Small intestine (tissue), 16 donors: ENCODE results near the gene RALY. TPM values are rescaled to one million over a fixed set of nuclear protein-coding genes. Genes with fewer than 3 reads are reported as not detected.

Experiments used
- DNase-seq, 2 donors: peaks; one replicate each; pipeline versions ENCODE4 v3.0.0 to v3.0.0-alpha.2; 2013
- FAIRE-seq: peaks from 2 replicates; lab custom pipeline; 2012; peaks lifted over from hg19 to GRCh38; lab: Jason Lieb, UNC
- H3K27ac ChIP-seq, 3 donors: one replicate each; pipeline ENCODE4 v1.5.1; 2013; ENCODE audit warnings: low read length in 2 of 3, mild to moderate bottlenecking in 2 of 3, control low read depth in 1 of 3, inconsistent platforms in 1 of 3, low read depth in 1 of 3, moderate library complexity in 1 of 3
- H3K27me3 ChIP-seq, 3 donors: one replicate each; pipeline ENCODE4 v1.6.1; 2013; ENCODE audit warnings: low read length in 3 of 3, inconsistent platforms in 1 of 3; ENCODE audit not compliant: control insufficient read depth in 3 of 3, insufficient read depth in 3 of 3
- H3K36me3 ChIP-seq, 3 donors: one replicate each; pipeline ENCODE4 v1.6.1; 2013; ENCODE audit warnings: low read length in 3 of 3, inconsistent platforms in 1 of 3, low read depth in 1 of 3, mild to moderate bottlenecking in 1 of 3, moderate library complexity in 1 of 3; ENCODE audit not compliant: control insufficient read depth in 3 of 3, insufficient read depth in 2 of 3
- H3K4me1 ChIP-seq, 3 donors: one replicate each; pipeline ENCODE4 v1.6.1; 2013; ENCODE audit warnings: low read length in 2 of 3, inconsistent platforms in 1 of 3, low read depth in 1 of 3, mild to moderate bottlenecking in 1 of 3, moderate library complexity in 1 of 3; ENCODE audit not compliant: control insufficient read depth in 3 of 3, insufficient read depth in 2 of 3
- H3K4me3 ChIP-seq, 3 donors: one replicate each; pipeline ENCODE4 v1.5.1; 2013; ENCODE audit warnings: low read length in 3 of 3, control low read depth in 1 of 3, inconsistent platforms in 1 of 3, low read depth in 1 of 3, mild to moderate bottlenecking in 1 of 3, moderate library complexity in 1 of 3
- H3K9me3 ChIP-seq, 2 donors: one replicate each; pipeline ENCODE4 v1.6.1; 2013; ENCODE audit warnings: low read depth in 1 of 2, low read length in 1 of 2; ENCODE audit not compliant: control insufficient read depth in 2 of 2, insufficient read depth in 1 of 2
- whole genome bisulfite sequencing, 3 donors: extraction: QIAGEN DNeasy Blood & Tissue Kit; methylation state at CpG; one replicate each; pipeline ENCODE4 v1.1.7; 2013; 5-methylcytosine and 5-hydroxymethylcytosine counted together
- long read RNA-seq, 10 donors: transcript quantifications; one replicate each; lab custom pipeline, GENCODE V29; 2026
- polyA plus RNA-seq, 4 donors: library from polyadenylated mRNA; stranded (reverse) in 3 of 4; unstranded in 1 of 4; fragments of 200-250 nt in 3 of 4; fragments of 120-200 nt in 1 of 4; gene quantifications; one replicate each; pipeline versions ENCODE4 v1.2.1 to v1.2.3, GENCODE V29; 2013
- donor health status: healthy with polysubstance abuse.
- donor health status: control.
- donor health status: control.
- donor health status: Bipolar disorder and iron deficiency.
- donor health status: healthy.

The RALY gene
- polyA plus RNA-seq = 100 to 1,000 TPM; 108 to 166 (median 145) TPM
- long read RNA-seq, donor 1, full-length matches to known transcripts = 34 of 110 reads
- long read RNA-seq, donor 1, partial matches to known transcripts = 76 of 110 reads
- long read RNA-seq, donor 1, other reads (novel, unspliced or antisense) = 0 of 110 reads
- long read RNA-seq, donor 2, full-length matches to known transcripts = 12 of 20 reads
- long read RNA-seq, donor 2, partial matches to known transcripts = 8 of 20 reads
- long read RNA-seq, donor 2, other reads (novel, unspliced or antisense) = 0 of 20 reads
- long read RNA-seq, donor 3, full-length matches to known transcripts = 15 of 39 reads
- long read RNA-seq, donor 3, partial matches to known transcripts = 24 of 39 reads
- long read RNA-seq, donor 3, other reads (novel, unspliced or antisense) = 0 of 39 reads
- long read RNA-seq, donor 4, partial matches to known transcripts = 0 of 1 reads
- long read RNA-seq, donor 4, other reads (novel, unspliced or antisense) = 0 of 1 reads
- long read RNA-seq, donor 5, full-length matches to known transcripts = 4 of 9 reads
- long read RNA-seq, donor 5, partial matches to known transcripts = 5 of 9 reads
- long read RNA-seq, donor 5, other reads (novel, unspliced or antisense) = 0 of 9 reads
- long read RNA-seq, donor 6, full-length matches to known transcripts = 18 of 34 reads
- long read RNA-seq, donor 6, partial matches to known transcripts = 16 of 34 reads
- long read RNA-seq, donor 6, other reads (novel, unspliced or antisense) = 0 of 34 reads
- long read RNA-seq, donor 7, full-length matches to known transcripts = 95 of 188 reads
- long read RNA-seq, donor 7, partial matches to known transcripts = 93 of 188 reads
- long read RNA-seq, donor 7, other reads (novel, unspliced or antisense) = 0 of 188 reads
- long read RNA-seq, donor 8, full-length matches to known transcripts = 7 of 7 reads
- long read RNA-seq, donor 8, partial matches to known transcripts = 0 of 7 reads
- long read RNA-seq, donor 8, other reads (novel, unspliced or antisense) = 0 of 7 reads
- long read RNA-seq, donor 9, full-length matches to known transcripts = 13 of 13 reads
- long read RNA-seq, donor 9, partial matches to known transcripts = 0 of 13 reads
- long read RNA-seq, donor 9, other reads (novel, unspliced or antisense) = 0 of 13 reads
- long read RNA-seq, donor 10, full-length matches to known transcripts = 34 of 432 reads
- long read RNA-seq, donor 10, partial matches to known transcripts = 398 of 432 reads
- long read RNA-seq, donor 10, other reads (novel, unspliced or antisense) = 0 of 432 reads

DNA sequence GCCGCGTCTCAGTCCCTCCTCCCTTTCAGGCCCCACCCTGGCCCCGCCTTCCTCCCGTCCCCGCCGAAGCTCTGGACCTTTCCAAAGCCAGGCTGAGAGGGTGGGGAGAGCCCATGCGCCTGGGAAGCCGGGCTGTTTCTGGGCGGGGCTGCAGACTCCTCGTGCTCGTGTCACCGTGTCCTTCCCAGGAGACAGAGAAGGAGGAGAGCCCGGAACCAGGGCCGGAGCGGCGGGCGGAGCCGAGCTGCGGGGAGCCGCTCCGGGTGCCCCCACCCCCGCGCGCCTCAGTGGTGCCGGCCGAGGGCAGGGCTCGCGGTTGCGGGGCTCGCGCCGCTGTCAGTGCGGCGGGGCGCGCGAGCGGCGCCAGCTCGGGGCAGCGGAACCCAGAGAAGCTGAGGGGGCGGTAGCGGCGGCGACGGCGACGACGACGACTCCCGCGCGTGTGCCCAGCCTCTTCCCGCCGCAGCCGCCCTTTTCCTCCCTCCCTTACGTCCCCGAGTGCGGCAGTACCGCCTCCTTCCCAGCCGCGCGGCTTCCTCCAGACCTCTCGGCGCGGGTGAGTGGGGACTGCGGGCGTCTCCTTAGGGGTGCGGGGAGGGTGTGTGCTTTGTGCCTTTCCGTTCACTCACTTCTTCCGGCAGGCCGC lies at the start of gene RALY:
Gene RALY, plus strand, starts transcription at position 336 of the 646 bp plus-strand sequence. CDS start 78,164 bp downstream, outside the sequence.
- no peak for FAIRE-seq
- WGBS, 3 donors = 0 to 1% (median 0%) methylated on average over 43 to 72 of the region's 72 CpGs

DNA sequence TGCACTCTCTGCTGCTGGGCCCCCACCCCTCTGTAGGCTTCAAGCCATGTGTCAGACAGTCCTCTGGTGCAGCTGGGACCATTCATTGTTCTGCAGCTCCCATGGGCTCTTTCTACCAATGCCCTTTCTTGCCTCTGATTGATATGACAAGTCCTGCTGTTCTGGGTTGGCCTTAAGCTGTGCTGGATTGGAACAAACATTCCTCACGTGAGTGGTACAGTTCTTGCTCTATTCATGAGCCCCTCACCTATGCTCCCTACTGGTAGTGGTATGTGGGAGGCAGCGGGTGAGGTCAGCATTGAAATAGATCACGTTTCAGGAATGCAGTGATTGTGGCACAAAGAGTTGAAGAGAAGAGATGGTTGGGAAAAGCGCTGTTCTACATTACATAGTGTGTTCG lies 48.8 kb upstream of the RALY start:
- Histone ChIP-seq H3K27me3 (no peaks in the 10 kb centered on the region), H3K27ac (no peak overlapping the region), H3K36me3 (no peaks in the 10 kb centered on the region), H3K4me3 (no peak overlapping the region), H3K4me1 (no peaks in the 10 kb centered on the region), H3K9me3 (peaks cover 2 to 23% of the 10 kb centered on the region in 2 donors)
- DNase-seq = no peak
- WGBS, 3 donors = 76 to 80% (median 78%) methylated on average over 5 of the region's 5 CpGs
- FAIRE-seq = no peak

More for the DNA sequence above, at the start of gene RALY:
- Histone ChIP-seq H3K27me3 (no peaks in the 10 kb centered on the region), H3K9me3 (no peaks in the 10 kb centered on the region), H3K4me3 (peak within 1 kb of the TSS; percentile 76 to 98 (median 90)), H3K4me1 (peaks cover 13 to 29% (median 23%) of the 10 kb centered on the region in 3 donors), H3K27ac (peak within 1 kb of the TSS; percentile 98 to 99 (median 98)), H3K36me3 (no peaks in the 10 kb centered on the region)
- DNase-seq = peak; percentile 98 to 99

DNA sequence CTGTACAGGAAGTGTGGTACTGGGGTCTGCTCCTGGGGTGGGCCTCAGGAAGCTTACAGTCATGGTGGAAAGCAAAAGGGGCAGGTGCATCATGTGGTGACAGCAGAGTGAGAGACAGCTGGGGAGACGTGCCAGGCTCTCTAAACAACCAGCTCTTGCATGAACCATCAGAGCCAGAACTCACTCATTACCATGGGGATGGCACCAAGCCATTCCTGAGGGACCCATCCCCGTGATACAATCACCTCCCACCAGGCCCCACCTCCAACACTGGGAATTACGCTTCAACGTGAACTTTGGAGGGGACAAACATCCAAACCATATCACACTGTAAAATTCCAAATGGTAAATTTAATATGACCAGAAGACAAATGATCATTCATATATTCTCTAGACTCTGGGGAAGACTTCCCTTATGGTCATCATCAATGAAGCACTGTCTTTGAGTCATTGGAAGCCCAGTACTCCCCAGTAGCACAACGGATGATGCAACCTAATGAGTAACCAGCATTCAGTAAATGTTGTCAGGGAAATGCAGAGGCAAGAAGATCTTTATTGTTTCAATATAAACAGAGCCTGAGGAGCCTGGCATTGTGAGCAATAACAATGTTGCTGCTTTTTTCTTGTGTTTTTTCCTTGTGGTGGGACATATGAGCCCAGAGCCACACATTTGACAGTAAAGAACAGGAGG lies 48.2 kb upstream of the RALY start:
- Histone ChIP-seq H3K27me3 (no peaks in the 10 kb centered on the region), H3K9me3 (peaks cover 2 to 23% of the 10 kb centered on the region in 2 donors), H3K27ac (no peak overlapping the region), H3K36me3 (no peaks in the 10 kb centered on the region), H3K4me1 (no peaks in the 10 kb centered on the region), H3K4me3 (no peak overlapping the region)
- DNase-seq (no peak), FAIRE-seq (no peak)
- WGBS, 3 donors = 70 to 74% (median 72%) methylated on average over 5 of the region's 5 CpGs

DNA sequence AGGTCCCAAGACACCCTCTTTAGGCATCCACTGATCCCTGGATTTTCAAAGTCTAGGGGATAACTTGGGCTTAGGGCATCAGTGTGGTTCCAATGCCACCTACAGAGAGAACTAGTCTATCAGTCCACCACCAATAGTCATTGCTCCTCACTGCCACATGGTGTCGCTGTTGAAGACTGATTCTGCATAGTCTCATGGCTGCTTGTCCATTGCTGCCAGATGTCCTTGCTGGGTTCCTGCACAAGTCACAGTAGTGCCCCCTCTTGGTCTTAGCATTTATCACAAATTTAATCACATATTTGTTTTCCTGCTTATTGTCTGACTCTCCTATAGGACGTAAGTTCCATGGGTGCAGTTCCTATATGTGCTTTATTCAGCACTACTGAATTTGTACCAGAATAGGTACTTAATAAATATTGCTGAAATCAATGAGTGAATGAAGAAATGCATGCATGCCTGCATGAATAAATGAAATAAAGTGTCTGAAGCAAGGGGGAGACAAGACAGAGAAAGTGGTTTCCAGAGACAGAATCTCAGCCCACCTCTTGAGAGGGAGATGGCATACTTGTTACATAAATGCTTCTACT lies 45.9 kb upstream of the RALY start:
- 47 to 50% (median 48%) methylated on average over 2 of the region's 2 CpGs for WGBS, 3 donors
- Histone ChIP-seq H3K27me3 (no peaks in the 10 kb centered on the region), H3K4me1 (no peaks in the 10 kb centered on the region), H3K36me3 (no peaks in the 10 kb centered on the region), H3K4me3 (no peak overlapping the region), H3K9me3 (peaks cover 2 to 23% of the 10 kb centered on the region in 2 donors), H3K27ac (no peak overlapping the region)
- DNase-seq (peak; percentile 49 to 50), FAIRE-seq (no peak)

DNA sequence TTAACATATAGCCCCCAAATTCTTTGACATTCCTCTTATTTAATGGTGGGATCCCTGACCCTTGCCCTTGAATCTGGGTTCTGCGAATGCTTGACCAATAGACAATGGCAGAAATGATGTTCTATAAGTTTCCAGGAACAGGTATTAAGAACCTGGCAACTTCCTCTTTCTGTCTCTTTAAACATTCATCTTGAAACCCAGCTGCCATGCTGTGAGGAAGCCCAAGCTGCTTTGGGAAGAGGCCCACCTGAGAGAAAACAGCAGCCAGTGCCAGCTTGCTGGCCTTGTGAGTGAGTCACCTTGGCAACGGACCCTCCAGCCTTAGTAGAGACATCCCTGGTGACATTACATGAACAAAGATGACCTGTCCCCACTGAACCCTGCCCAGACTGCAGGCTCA lies 45.2 kb upstream of the RALY start:
- no peak for DNase-seq
- FAIRE-seq = no peak
- H3K9me3 ChIP-seq = peaks cover 2 to 23% of the 10 kb centered on the region in 2 donors
- no peaks in the 10 kb centered on the region for H3K4me1 ChIP-seq
- H3K36me3 ChIP-seq = no peaks in the 10 kb centered on the region
- no peaks in the 10 kb centered on the region for H3K27me3 ChIP-seq
- H3K27ac ChIP-seq = no peak overlapping the region
- WGBS, 3 donors = 85 to 100% (median 92%) methylated on average over 2 of the region's 2 CpGs
- no peak overlapping the region for H3K4me3 ChIP-seq

DNA sequence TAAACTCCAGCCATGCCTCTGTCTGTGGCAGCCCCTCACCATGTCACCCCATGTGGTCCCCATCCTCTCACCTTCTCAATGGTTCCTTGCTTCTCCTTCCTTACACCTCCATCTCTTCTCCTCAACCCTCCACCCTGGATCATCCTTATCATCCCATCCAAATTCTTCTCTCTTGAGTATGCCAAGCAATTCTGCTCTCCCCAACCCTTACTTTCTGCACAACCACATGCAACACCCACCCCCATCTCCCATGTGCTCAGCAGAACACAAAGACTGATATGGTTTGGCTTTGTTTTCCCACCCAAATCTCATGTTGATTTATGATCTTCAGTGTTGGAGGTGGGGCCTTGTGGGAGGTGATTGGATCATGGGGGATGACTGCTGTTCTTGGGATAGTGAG lies 42.5 kb upstream of the RALY start:
- H3K9me3 ChIP-seq = peaks cover 2 to 23% of the 10 kb centered on the region in 2 donors
- no peaks in the 10 kb centered on the region for H3K4me1 ChIP-seq
- no peak overlapping the region for H3K4me3 ChIP-seq
- no peaks in the 10 kb centered on the region for H3K27me3 ChIP-seq
- no peaks in the 10 kb centered on the region for H3K36me3 ChIP-seq
- DNase-seq = no peak
- FAIRE-seq = no peak
- H3K27ac ChIP-seq = no peak overlapping the region

DNA sequence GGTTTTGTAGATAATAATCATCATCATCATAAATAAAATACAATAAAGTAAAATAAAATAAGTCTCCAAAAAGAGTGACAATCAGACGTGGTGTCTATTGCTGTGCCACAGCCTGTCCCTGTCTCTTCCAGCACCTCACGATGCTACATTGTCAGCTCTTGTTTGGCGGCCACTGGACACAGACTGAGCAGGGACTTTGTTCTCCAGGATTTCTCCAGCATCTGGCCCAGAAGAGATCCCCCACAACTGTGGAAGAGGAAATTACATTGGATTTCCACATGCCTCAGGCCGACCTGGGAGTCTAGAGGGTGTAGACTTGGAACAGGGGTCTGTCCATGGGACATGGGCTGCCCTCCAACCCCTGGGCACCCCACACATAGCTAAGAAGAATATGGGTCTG lies 39.2 kb upstream of the RALY start:
- 79 to 87% (median 82%) methylated on average over 4 of the region's 4 CpGs for WGBS, 3 donors
- H3K36me3 ChIP-seq = no peaks in the 10 kb centered on the region
- no peak overlapping the region for H3K4me3 ChIP-seq
- no peak overlapping the region for H3K27ac ChIP-seq
- peaks cover 0 to 1% of the 10 kb centered on the region in 2 donors for H3K9me3 ChIP-seq
- H3K4me1 ChIP-seq = no peaks in the 10 kb centered on the region
- FAIRE-seq = no peak
- no peak for DNase-seq
- H3K27me3 ChIP-seq = no peaks in the 10 kb centered on the region
